ENCODE data around the gene ZBED4.
"Not testable (repeated sequence)": the region's sequence is repeated elsewhere in the genome, so short reads cannot be mapped to it uniquely, and the experiment has no call there.

The ZBED4 gene

GRCh38 chr22:49826603-49827270 is 26.9 kb upstream of the ZBED4 start:
- no peak for DNase-seq (ENCODE audit: low read depth)

- DNase-seq (ENCODE audit: low read depth), result no peak
Measured at GRCh38 chr22:49827271-49827852, 26.3 kb upstream of the ZBED4 start.

GRCh38 chr22:49827853-49828598 is 25.6 kb upstream of the ZBED4 start, which contains the start of gene BRD1:
BRD1 (minus strand) TSS chr22:49827873; CDS start chr22:49824317, 3,556 bp downstream.
- DNase-seq (ENCODE audit: low read depth), result no peak

GRCh38 chr22:49828599-49828965 is 25.1 kb upstream of the ZBED4 start:
- no peak for DNase-seq (ENCODE audit: low read depth)

- no peak for DNase-seq (ENCODE audit: low read depth)
Measured at GRCh38 chr22:49829044-49829853, 24.4 kb upstream of the ZBED4 start.

GRCh38 chr22:49833340-49834007 is 20.2 kb upstream of the ZBED4 start:
- DNase-seq (ENCODE audit: low read depth), result no peak

- DNase-seq (ENCODE audit: low read depth), result peak; percentile 76
Measured at GRCh38 chr22:49838771-49839717, 14.6 kb upstream of the ZBED4 start.

GRCh38 chr22:49845241-49845640 is 8.4 kb upstream of the ZBED4 start:
- DNase-seq (ENCODE audit: low read depth), result no peak

- DNase-seq (ENCODE audit: low read depth), result no peak
Measured at GRCh38 chr22:49845666-49846459, 7.8 kb upstream of the ZBED4 start.

- no peak for DNase-seq (ENCODE audit: low read depth)
Measured at GRCh38 chr22:49847751-49848689, 5.6 kb upstream of the ZBED4 start.

- no peak for DNase-seq (ENCODE audit: low read depth)
Measured at GRCh38 chr22:49848690-49849160, 4.9 kb upstream of the ZBED4 start.

GRCh38 chr22:49849161-49850020 is 4.3 kb upstream of the ZBED4 start:
- no peak for DNase-seq (ENCODE audit: low read depth)

- no peak for DNase-seq (ENCODE audit: low read depth)
Measured at GRCh38 chr22:49850021-49850911, 3.4 kb upstream of the ZBED4 start.

GRCh38 chr22:49850959-49851802 is 2.5 kb upstream of the ZBED4 start:
- no peak for DNase-seq (ENCODE audit: low read depth)

- DNase-seq (ENCODE audit: low read depth), result not testable (repeated sequence)
Measured at GRCh38 chr22:49852568-49852897, 1.1 kb upstream of the ZBED4 start.
